OCI-LY7 (cell line): ENCODE results near the gene RHBDD1.

Experiments used
- CTCF ChIP-seq: fragments of 200-600 bp; sonication (generic); conservative IDR thresholded peaks from 2 replicates; pipeline ENCODE4 v1.5.1; 2014; ENCODE audit warnings: mild to moderate bottlenecking, antibody characterized with exemption, low read length, moderate library complexity, mixed read lengths
- EZH2phosphoT487 ChIP-seq: fragments of 200-600 bp; sonication (generic); IDR thresholded peaks from 2 replicates; pipeline ENCODE4 v1.6.1; 2018; ENCODE audit warnings: low read depth, borderline replicate concordance, mild to moderate bottlenecking, mixed run types, antibody characterized with exemption, low read length, moderate library complexity, mixed read lengths

GRCh38 chr2:226873051-226873620 is 37.3 kb downstream of the RHBDD1 start:
- TF ChIP-seq CTCF = no peak
- TF ChIP-seq EZH2phosphoT487 = no peak
